Vagina (tissue), 2 donors: ENCODE measurements around the gene QRFP. TPM values are rescaled to one million over a fixed set of nuclear protein-coding genes. Genes with fewer than 3 reads are reported as not detected.

ENCODE experiments used
- DNase-seq, 2 donors: peaks; one replicate each; pipeline ENCODE4 v3.0.0-alpha.2; 2017; ENCODE audit errors: extremely low spot score in 2 of 2
- H3K27ac ChIP-seq: fragments of 200-600 bp; sonication (generic); one replicate; pipeline ENCODE4 v1.5.1; 2019
- H3K27me3 ChIP-seq: fragments of 200-600 bp; sonication (generic); one replicate; pipeline ENCODE4 v1.5.1; 2019
- H3K36me3 ChIP-seq, 2 donors: fragments of 200-600 bp; sonication (generic); one replicate each; pipeline ENCODE4 v1.5.1; 2017 to 2019
- H3K4me1 ChIP-seq: fragments of 200-600 bp; sonication (generic); one replicate; pipeline ENCODE4 v1.5.1; 2019
- H3K4me3 ChIP-seq, 2 donors: fragments of 200-600 bp; sonication (generic); 1 replicate in 1 of 2; 2 replicates in 1 of 2; pipeline ENCODE4 v1.5.1; 2016 to 2019
- H3K9me3 ChIP-seq: fragments of 200-600 bp; sonication (generic); one replicate; pipeline ENCODE4 v1.5.1; 2019
- CTCF ChIP-seq, 3 experiments: fragments of 450-650 bp in 2 of 3; fragments of 200-600 bp in 1 of 3; sonication (generic) in 1 of 3; IDR thresholded peaks; one replicate each; pipeline ENCODE4 v1.5.1; 2017 to 2019; ENCODE audit warnings: antibody characterized with exemption in 3 of 3, mild to moderate bottlenecking in 2 of 3, moderate library complexity in 2 of 3
- POLR2A ChIP-seq, 2 donors: fragments of 450-650 bp; IDR thresholded peaks; one replicate each; pipeline ENCODE4 v1.6.1; 2017; ENCODE audit warnings: antibody characterized with exemption in 2 of 2, mild to moderate bottlenecking in 2 of 2, moderate library complexity in 2 of 2
- POLR2AphosphoS5 ChIP-seq, 2 donors: sonication (generic); formaldehyde crosslinking; IDR thresholded peaks; one replicate each; pipeline ENCODE4 v1.9.0; 2017; ENCODE audit warnings: antibody characterized with exemption in 2 of 2, mild to moderate bottlenecking in 2 of 2, low read depth in 1 of 2; ENCODE audit not compliant: insufficient read depth in 1 of 2
- intact Hi-C: fragments of 100-400 bp; cut with DNase I; formaldehyde crosslinking; loops from one replicate; pipeline ENCODE4 v1.15.1; 2023
- total RNA-seq: library from RNA; depleted of rRNA; stranded (reverse); fragments of >200 nt; gene quantifications from one replicate; pipeline ENCODE4 v1.2.3, GENCODE V29; 2016

Gene QRFP
- total RNA-seq, 1 donor from 2014 or later = not detected

GRCh38 chr9:130861372-130862180 is 35.0 kb downstream of the QRFP start:
- H3K27me3 ChIP-seq = no peaks in the 10 kb centered on the region
- H3K27ac ChIP-seq = peak overlapping the region; percentile 62
- peaks cover 0 to 19% of the 10 kb centered on the region in 2 donors for H3K36me3 ChIP-seq
- TF ChIP-seq CTCF (IDR thresholded peaks at IDR 0.05) (no peak), POLR2AphosphoS5 (IDR thresholded peaks at IDR 0.05; ENCODE audit: insufficient read depth in 1 of 2, low read depth in 1 of 2) (no peak), POLR2A (IDR thresholded peaks at IDR 0.05) (no peak)
- no peak overlapping the region for H3K4me3 ChIP-seq
- H3K9me3 ChIP-seq = no peaks in the 10 kb centered on the region
- H3K4me1 ChIP-seq = peaks cover 47% of the 10 kb centered on the region
- no peak for DNase-seq
- intact Hi-C loops = loop anchor here (5.0 to 10.0 kb wide), 2 partner anchors 83 to 154 kb away; no protein-coding TSS in a partner anchor

GRCh38 chr9:130860458-130861316 is 35.9 kb downstream of the QRFP start:
- peak overlapping the region in 1 of 2 donors; percentile 5 for H3K4me3 ChIP-seq
- peaks cover 47% of the 10 kb centered on the region for H3K4me1 ChIP-seq
- H3K9me3 ChIP-seq = no peaks in the 10 kb centered on the region
- no peaks in the 10 kb centered on the region for H3K27me3 ChIP-seq
- DNase-seq = no peak
- intact Hi-C loops = loop anchor here (5.0 to 10.0 kb wide), 2 partner anchors 84 to 153 kb away; no protein-coding TSS in a partner anchor
- peak overlapping the region; percentile 62 for H3K27ac ChIP-seq
- H3K36me3 ChIP-seq = peaks cover 0 to 25% of the 10 kb centered on the region in 2 donors
- TF ChIP-seq POLR2A (IDR thresholded peaks at IDR 0.05) (no peak), CTCF (IDR thresholded peaks at IDR 0.05) (peak in 1 of 3 experiments; percentile 51), POLR2AphosphoS5 (IDR thresholded peaks at IDR 0.05; ENCODE audit: insufficient read depth in 1 of 2, low read depth in 1 of 2) (peak; percentile 55 to 75)

- DNase-seq = no peak
- peaks cover 56% of the 10 kb centered on the region for H3K4me1 ChIP-seq
- no peaks in the 10 kb centered on the region for H3K27me3 ChIP-seq
- intact Hi-C loops = no loop called here
- peaks cover 0 to 33% of the 10 kb centered on the region in 2 donors for H3K36me3 ChIP-seq
- H3K27ac ChIP-seq = peak overlapping the region; percentile 62
- no peak overlapping the region for H3K4me3 ChIP-seq
- TF ChIP-seq POLR2A (IDR thresholded peaks at IDR 0.05) = no peak
- peak in 1 of 2 donors; percentile 14 for TF ChIP-seq POLR2AphosphoS5 (IDR thresholded peaks at IDR 0.05; ENCODE audit: insufficient read depth in 1 of 2, low read depth in 1 of 2)
- H3K9me3 ChIP-seq = no peaks in the 10 kb centered on the region
Observed at GRCh38 chr9:130858739-130859705, 37.6 kb downstream of the QRFP start.

- intact Hi-C loops = no loop called here
- DNase-seq = no peak
- Histone ChIP-seq H3K9me3 (no peaks in the 10 kb centered on the region), H3K27ac (peak overlapping the region; percentile 62), H3K4me3 (no peak overlapping the region), H3K4me1 (peaks cover 56% of the 10 kb centered on the region), H3K36me3 (peaks cover 0 to 26% of the 10 kb centered on the region in 2 donors), H3K27me3 (no peaks in the 10 kb centered on the region)
- TF ChIP-seq POLR2AphosphoS5 (IDR thresholded peaks at IDR 0.05; ENCODE audit: insufficient read depth in 1 of 2, low read depth in 1 of 2) (peak in 1 of 2 donors; percentile 65), POLR2A (IDR thresholded peaks at IDR 0.05) (no peak)
Observed at GRCh38 chr9:130857864-130858738, 38.5 kb downstream of the QRFP start.

GRCh38 chr9:130856474-130856873 is 40.1 kb downstream of the QRFP start:
- Histone ChIP-seq H3K36me3 (peaks cover 0 to 23% of the 10 kb centered on the region in 2 donors), H3K9me3 (no peaks in the 10 kb centered on the region), H3K27ac (no peak overlapping the region), H3K4me1 (peaks cover 44% of the 10 kb centered on the region), H3K27me3 (no peaks in the 10 kb centered on the region), H3K4me3 (no peak overlapping the region)
- no peak for TF ChIP-seq POLR2AphosphoS5 (IDR thresholded peaks at IDR 0.05; ENCODE audit: insufficient read depth in 1 of 2, low read depth in 1 of 2)
- no peak for TF ChIP-seq CTCF (IDR thresholded peaks at IDR 0.05)
- no peak for TF ChIP-seq POLR2A (IDR thresholded peaks at IDR 0.05)
- DNase-seq = no peak
- intact Hi-C loops = no loop called here
